ENCODE data around the gene FBXL3.

The FBXL3 gene

GRCh38 chr13:76958841-76959432 is 68.0 kb downstream of the FBXL3 start:
- no peak overlapping the region for H3K27ac ChIP-seq
- no peak overlapping the region for H3K4me3 ChIP-seq

GRCh38 chr13:76955661-76956060 is 71.3 kb downstream of the FBXL3 start:
- Histone ChIP-seq H3K4me3 (no peak overlapping the region), H3K27ac (no peak overlapping the region)

All from skin epidermis (tissue), 12 donors.